ENCODE results near the gene ZFP82. TPM values are rescaled to one million over a fixed set of nuclear protein-coding genes. Genes with fewer than 3 reads are reported as not detected.

The ZFP82 gene
- total RNA-seq, 1 experiment from 2014 or later: 8.7 TPM

- TF ChIP-seq SIN3A (IDR thresholded peaks at IDR 0.05; ENCODE audit: borderline replicate concordance, insufficient read depth, low read depth, low read length): no peak
- TF ChIP-seq TCF7L2 (IDR thresholded peaks at IDR 0.05; ENCODE audit: low read depth, low read length): no peak
- TF ChIP-seq POLR2AphosphoS5 (IDR thresholded peaks at IDR 0.05; ENCODE audit: low read depth, low read length): no peak
- no peak for TF ChIP-seq CTCF (IDR thresholded peaks at IDR 0.05)
- no peak for TF ChIP-seq REST (IDR thresholded peaks at IDR 0.05; ENCODE audit: insufficient read depth in 1 of 2, low read depth in 2 of 2, low read length in 1 of 2)
- Histone ChIP-seq H3K36me3 (ENCODE audit: control insufficient read depth, insufficient read depth, low read length) (no peaks in the 10 kb centered on the region), H3K4me1 (ENCODE audit: control insufficient read depth, insufficient read depth, low read length) (no peaks in the 10 kb centered on the region), H3K4me3 (ENCODE audit: low read depth in 2 of 2, low read length in 2 of 2) (no peak overlapping the region), H3K9me3 (ENCODE audit: control insufficient read depth, insufficient read depth, low read depth, low read length) (no peaks in the 10 kb centered on the region), H3K27ac (ENCODE audit: low read length) (no peak overlapping the region), H3K27me3 (ENCODE audit: control insufficient read depth, insufficient read depth, low read length) (no peaks in the 10 kb centered on the region)
- ChIA-PET CTCF (no interaction called here), POLR2A (no interaction called here)
- DNase-seq (ENCODE audit: low read depth, low spot score) (no peak), ATAC-seq (no peak)
- intact Hi-C loops (cut with micrococcal nuclease; ENCODE audit: unreplicated experiment) (no loop called here), in situ Hi-C loops (cut with HindIII; ENCODE audit: low pct_unique_long_range_greater_than_20kb, low sequenced_read_pairs) (no loop called here)
- no TSS peak for BruUV-seq (replicated peaks)
Measured at GRCh38 chr19:36423925-36424324, 5.5 kb upstream of the ZFP82 start.

- no peak for TF ChIP-seq TCF7L2 (IDR thresholded peaks at IDR 0.05; ENCODE audit: low read depth, low read length)
- TF ChIP-seq POLR2AphosphoS5 (IDR thresholded peaks at IDR 0.05; ENCODE audit: low read depth, low read length): no peak
- TF ChIP-seq REST (IDR thresholded peaks at IDR 0.05; ENCODE audit: insufficient read depth in 1 of 2, low read depth in 2 of 2, low read length in 1 of 2): no peak
- TF ChIP-seq SIN3A (IDR thresholded peaks at IDR 0.05; ENCODE audit: borderline replicate concordance, insufficient read depth, low read depth, low read length): no peak
- TF ChIP-seq CTCF (IDR thresholded peaks at IDR 0.05): no peak
- no TSS peak for BruUV-seq (replicated peaks)
- H3K27ac ChIP-seq (ENCODE audit: low read length): no peak overlapping the region
- no peaks in the 10 kb centered on the region for H3K9me3 ChIP-seq (ENCODE audit: control insufficient read depth, insufficient read depth, low read depth, low read length)
- intact Hi-C loops (cut with micrococcal nuclease; ENCODE audit: unreplicated experiment) (no loop called here), in situ Hi-C loops (cut with HindIII; ENCODE audit: low pct_unique_long_range_greater_than_20kb, low sequenced_read_pairs) (no loop called here)
- POLR2A ChIA-PET: interaction anchor here (0.6 kb wide), 1 partner anchor 165 kb away, joined by 3 read pairs; no protein-coding TSS in a partner anchor
- H3K27me3 ChIP-seq (ENCODE audit: control insufficient read depth, insufficient read depth, low read length): no peaks in the 10 kb centered on the region
- H3K4me1 ChIP-seq (ENCODE audit: control insufficient read depth, insufficient read depth, low read length): no peaks in the 10 kb centered on the region
- CTCF ChIA-PET: interaction anchor here (0.6 kb wide), 1 partner anchor 70 kb away, joined by 3 read pairs; no protein-coding TSS in a partner anchor
- ATAC-seq (no peak), DNase-seq (ENCODE audit: low read depth, low spot score) (no peak)
- H3K36me3 ChIP-seq (ENCODE audit: control insufficient read depth, insufficient read depth, low read length): no peaks in the 10 kb centered on the region
- no peak overlapping the region for H3K4me3 ChIP-seq (ENCODE audit: low read depth in 2 of 2, low read length in 2 of 2)
Measured at GRCh38 chr19:36421749-36422481, 3.5 kb upstream of the ZFP82 start.

Measured in Panc1 (cell line).